LNCAP (cell line): ENCODE measurements around the gene MAP3K21.

Source experiments
- TF ChIP-seq, protein P1 (sequence below): fragments of 450-650 bp; IDR thresholded peaks from 2 replicates; pipeline ENCODE4 v1.5.1; 2017; ENCODE audit warnings: mild to moderate bottlenecking

The MAP3K21 gene

GRCh38 chr1:233361876-233362275, 34.4 kb downstream of the MAP3K21 start:
- TF ChIP-seq, protein P1, sequence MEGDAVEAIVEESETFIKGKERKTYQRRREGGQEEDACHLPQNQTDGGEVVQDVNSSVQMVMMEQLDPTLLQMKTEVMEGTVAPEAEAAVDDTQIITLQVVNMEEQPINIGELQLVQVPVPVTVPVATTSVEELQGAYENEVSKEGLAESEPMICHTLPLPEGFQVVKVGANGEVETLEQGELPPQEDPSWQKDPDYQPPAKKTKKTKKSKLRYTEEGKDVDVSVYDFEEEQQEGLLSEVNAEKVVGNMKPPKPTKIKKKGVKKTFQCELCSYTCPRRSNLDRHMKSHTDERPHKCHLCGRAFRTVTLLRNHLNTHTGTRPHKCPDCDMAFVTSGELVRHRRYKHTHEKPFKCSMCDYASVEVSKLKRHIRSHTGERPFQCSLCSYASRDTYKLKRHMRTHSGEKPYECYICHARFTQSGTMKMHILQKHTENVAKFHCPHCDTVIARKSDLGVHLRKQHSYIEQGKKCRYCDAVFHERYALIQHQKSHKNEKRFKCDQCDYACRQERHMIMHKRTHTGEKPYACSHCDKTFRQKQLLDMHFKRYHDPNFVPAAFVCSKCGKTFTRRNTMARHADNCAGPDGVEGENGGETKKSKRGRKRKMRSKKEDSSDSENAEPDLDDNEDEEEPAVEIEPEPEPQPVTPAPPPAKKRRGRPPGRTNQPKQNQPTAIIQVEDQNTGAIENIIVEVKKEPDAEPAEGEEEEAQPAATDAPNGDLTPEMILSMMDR: no peak

DNA sequence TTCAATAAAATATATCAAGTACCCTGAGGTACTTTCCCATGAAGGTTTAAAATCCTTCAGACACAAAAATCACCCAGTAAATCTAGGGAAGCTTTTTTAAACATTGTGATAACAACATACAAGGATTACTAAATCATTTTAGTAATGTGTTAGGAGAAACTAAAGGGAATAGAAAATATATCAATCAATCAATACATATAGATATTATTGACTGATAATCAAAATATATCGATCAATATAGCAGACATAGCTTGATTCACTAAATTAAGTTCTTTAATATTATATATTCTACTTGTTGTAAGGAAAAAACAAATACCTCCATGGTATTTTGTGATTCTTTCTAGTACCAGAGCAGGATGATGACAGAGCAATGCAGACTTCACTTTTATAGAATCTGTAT, 35.2 kb downstream of the MAP3K21 start:
- TF ChIP-seq, protein P1: no peak

GRCh38 chr1:233364026-233364425, 36.5 kb downstream of the MAP3K21 start:
- TF ChIP-seq, protein P1: no peak

DNA sequence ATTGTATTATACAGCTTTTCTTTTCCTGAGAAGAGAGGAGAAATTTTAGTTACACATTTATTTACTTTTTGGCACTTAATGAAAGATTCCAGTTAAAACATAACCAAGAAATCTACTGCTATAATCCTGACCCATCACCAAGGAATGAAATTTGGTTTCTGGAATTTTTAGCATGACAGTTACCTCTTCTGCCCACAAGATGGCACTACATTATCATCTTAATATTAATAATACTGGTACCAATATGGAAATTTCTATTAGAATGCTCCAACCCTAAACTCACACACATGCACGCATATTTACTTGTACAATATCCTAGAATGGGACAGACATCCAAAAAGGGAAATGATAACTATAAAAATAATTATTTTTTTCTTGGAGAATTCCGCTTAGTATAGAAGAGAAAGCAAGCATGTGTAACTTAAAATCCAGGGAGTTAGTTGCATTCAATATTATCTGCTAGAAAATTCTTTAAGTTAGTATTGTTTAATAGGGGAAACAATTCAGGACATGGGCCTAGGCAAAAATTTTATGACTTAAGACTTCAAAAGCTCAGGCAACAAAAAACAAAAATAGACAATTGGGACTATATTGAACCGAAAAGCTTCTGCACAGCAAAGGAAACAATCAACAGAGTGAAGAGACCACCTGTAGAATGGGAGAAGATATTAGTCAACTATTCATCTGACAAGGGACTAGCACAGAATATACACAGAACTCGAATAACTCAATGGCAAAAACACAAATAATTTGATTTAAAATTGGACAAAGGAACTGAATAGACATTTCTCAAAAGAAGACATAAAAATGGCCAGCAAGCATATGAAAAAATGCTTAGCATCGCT, 37.4 kb downstream of the MAP3K21 start:
- TF ChIP-seq, protein P1: peak; percentile 86

DNA sequence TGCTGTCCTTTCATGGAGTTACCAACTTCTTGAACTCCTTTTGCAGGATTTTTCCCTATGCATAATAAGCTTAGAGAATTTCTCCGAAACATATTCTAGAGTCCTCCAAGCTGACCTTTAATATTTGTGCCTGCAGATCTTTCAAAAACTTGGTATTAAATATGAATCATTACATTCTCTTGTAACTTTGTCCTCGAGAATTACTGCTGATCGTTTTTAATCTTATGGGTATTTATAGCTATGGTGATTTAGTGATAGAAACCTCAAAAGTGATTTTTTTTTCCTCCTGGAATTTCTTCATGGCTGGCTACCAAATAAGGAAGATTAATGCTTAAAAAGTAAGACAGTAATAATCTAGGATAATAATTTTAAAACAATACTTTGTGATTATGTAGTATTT, 39.1 kb downstream of the MAP3K21 start:
- TF ChIP-seq, protein P1: no peak

DNA sequence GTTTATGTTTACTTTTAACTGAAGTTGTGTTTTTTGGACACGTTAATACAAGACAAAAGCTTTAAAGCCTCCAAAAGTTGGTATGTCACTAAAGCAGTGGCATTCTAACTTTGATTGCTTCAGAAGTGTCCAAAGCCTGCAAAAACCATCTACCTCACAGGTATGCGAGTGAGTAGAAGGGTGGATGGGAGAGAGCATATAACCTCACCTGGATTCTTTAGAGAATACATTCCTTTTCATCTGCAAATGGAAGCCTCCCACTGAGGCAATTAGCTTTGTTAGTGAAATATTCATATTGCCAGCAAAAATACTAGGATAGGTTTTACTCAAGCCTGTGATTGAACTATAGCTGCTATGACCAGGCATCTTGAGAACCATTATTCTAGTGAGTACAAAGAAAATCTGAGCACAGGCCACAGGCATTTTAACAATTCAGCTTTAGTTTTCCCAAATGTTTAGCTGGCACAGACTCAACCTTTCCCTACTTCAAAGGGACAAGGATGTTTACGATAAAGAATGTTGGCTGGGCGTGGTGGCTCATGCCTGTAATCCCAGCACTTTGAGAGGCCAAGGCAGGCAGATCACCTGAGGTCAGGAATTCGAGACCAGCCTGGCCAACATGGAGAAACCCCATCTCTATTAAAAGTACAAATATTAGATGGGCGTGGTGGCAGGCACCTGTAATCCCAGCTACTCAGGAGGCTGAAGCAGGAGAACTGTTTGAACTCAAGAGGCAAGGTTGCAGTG, 39.7 kb downstream of the MAP3K21 start:
- TF ChIP-seq, protein P1: no peak

DNA sequence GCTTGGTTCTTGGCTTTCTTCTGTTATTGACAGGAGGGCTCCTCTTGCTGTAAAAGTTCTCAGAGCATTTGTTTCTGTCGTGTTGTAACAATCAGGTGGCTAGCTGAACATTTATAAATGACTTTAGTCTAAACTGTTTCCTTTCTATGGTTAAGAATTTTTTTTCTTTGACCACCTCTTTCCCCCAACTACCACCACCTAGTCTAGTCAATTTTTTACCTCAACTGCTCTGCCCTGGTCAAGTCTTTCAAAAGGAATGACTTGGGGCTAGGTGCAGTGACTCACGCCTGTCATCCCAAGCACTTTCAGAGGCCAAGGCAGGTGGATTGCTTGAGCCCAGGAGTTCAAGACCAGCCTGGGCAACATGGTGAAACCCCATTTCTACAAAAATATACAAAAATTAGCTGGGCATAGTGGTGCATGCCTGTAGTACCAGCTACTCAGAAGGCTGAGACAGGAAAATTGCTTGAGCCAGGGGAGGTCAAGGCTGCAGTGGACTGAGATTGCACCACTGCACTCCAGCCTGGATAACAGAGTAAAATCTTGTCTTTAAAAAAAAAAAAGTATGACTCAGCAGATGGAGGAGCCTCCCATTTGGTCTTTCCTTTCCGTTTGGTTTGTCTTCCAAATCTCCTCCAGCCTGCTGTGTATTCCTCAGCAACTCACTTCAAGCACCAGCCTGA, 40.7 kb downstream of the MAP3K21 start:
- TF ChIP-seq, protein P1: no peak
